Kidney tubule cell (primary cell): ENCODE measurements around the gene JMY.

Experiments
- DNase-seq: peaks from one replicate; pipeline ENCODE4 v3.0.0-alpha.2; 2018; ENCODE audit warnings: low spot score

Gene JMY

GRCh38 chr5:79287907-79288306 lies 52.0 kb downstream of the JMY start:
- no peak for DNase-seq

GRCh38 chr5:79295029-79295428 lies 59.1 kb downstream of the JMY start:
- no peak for DNase-seq

GRCh38 chr5:79297661-79298060 lies 61.7 kb downstream of the JMY start:
- peak; percentile 75 for DNase-seq

- DNase-seq, result peak; percentile 71
Observed at GRCh38 chr5:79301046-79301712, 65.2 kb downstream of the JMY start.

- DNase-seq, result no peak
Observed at GRCh38 chr5:79302454-79302853, 66.5 kb downstream of the JMY start.

- no peak for DNase-seq
Observed at GRCh38 chr5:79305706-79306105, 69.8 kb downstream of the JMY start.

GRCh38 chr5:79318935-79319614 lies 83.1 kb downstream of the JMY start:
- DNase-seq, result peak; percentile 82

- no peak for DNase-seq
Observed at GRCh38 chr5:79329453-79329852, 93.5 kb downstream of the JMY start.

- DNase-seq, result no peak
Observed at GRCh38 chr5:79330071-79330470, 94.1 kb downstream of the JMY start.

GRCh38 chr5:79333852-79334557 lies 98.1 kb downstream of the JMY start:
- DNase-seq, result no peak

GRCh38 chr5:79346420-79346824 lies 110.5 kb downstream of the JMY start:
- peak; percentile 56 for DNase-seq

- DNase-seq, result no peak
Observed at GRCh38 chr5:79349047-79349446, 113.1 kb downstream of the JMY start.

- DNase-seq, result no peak
Observed at GRCh38 chr5:79349881-79350280, 114.0 kb downstream of the JMY start.

- no peak for DNase-seq
Observed at GRCh38 chr5:79357398-79357797, 121.5 kb downstream of the JMY start.
